ENCODE measurements around the gene IL1RAPL2.
"Not testable (repeated sequence)": the region's sequence is repeated elsewhere in the genome, so short reads cannot be mapped to it uniquely, and the experiment has no call there.

The IL1RAPL2 gene

GRCh38 chrX:105796877-105797276, 1230.9 kb downstream of the IL1RAPL2 start:
- DNase-seq (ENCODE audit: low read depth, low spot score) = not testable (repeated sequence)

GRCh38 chrX:105803891-105804290, 1237.9 kb downstream of the IL1RAPL2 start:
- no peak for DNase-seq (ENCODE audit: low read depth, low spot score)

GRCh38 chrX:105805655-105806054, 1239.7 kb downstream of the IL1RAPL2 start:
- DNase-seq (ENCODE audit: low read depth, low spot score) = not testable (repeated sequence)

- DNase-seq (ENCODE audit: low read depth, low spot score) = no peak
Observed at GRCh38 chrX:105816517-105816916, 1250.5 kb downstream of the IL1RAPL2 start.

All from activated CD4-positive, CD25-positive, alpha-beta regulatory T cell treated with anti-CD3 and anti-CD28 coated beads, Interleukin-2, amount 50 U/mL, for 16 hours (primary cell).